HCT116 (cell line): Measurements from ENCODE around the gene CATSPERE. TPM values are rescaled to one million over a fixed set of nuclear protein-coding genes. Genes with fewer than 3 reads are reported as not detected.

Source experiments
- ATAC-seq: fragments of 200-7000 bp; cut with Tn5 transposase; 2 replicates; pipeline ENCODE4 v1.9.1; 2020; ENCODE audit warnings: mild to moderate bottlenecking, moderate library complexity
- BruUV-seq: library from RNA; stranded (reverse); fragments of 400-500 nt; replicated peaks from 2 replicates; lab custom pipeline; 2021; lab: Mats Ljungman, UMichigan
- CTCF ChIA-PET: fragments of 300-600 bp; sonication (Branson Sonifier 250); formaldehyde crosslinking; loops from one replicate; lab custom pipeline; 2021; ENCODE audit warnings: antibody characterized with exemption; lab: Charles Lee
- POLR2A ChIA-PET: fragments of 300-600, 350-600 bp; sonication (Branson Sonifier 250); formaldehyde crosslinking; loops from one replicate; lab custom pipeline; 2021; ENCODE audit warnings: antibody characterized with exemption; lab: Charles Lee
- RAD21 ChIA-PET, 2 experiments: fragments of 300-600 bp; sonication (Branson Sonifier 250); formaldehyde crosslinking; loops; one replicate each; lab custom pipeline; 2023; ENCODE audit warnings: low total read pairs in 2 of 2; ENCODE audit not compliant: uncharacterized antibody in 2 of 2, unreplicated experiment in 2 of 2, low non-redundant PET in 1 of 2; lab: Charles Lee
- DNase-seq: peaks from one replicate; pipeline ENCODE4 v3.0.0-alpha.2; 2010; ENCODE audit warnings: low read depth, low spot score
- H2AFZ ChIP-seq: fragments of 200-600 bp; shearing (Covaris generic), sonication (generic); 2 replicates; pipeline ENCODE4 v1.6.1; 2017; ENCODE audit warnings: low read depth, mixed run types, mixed read lengths, antibody characterized with exemption, low read length; ENCODE audit not compliant: poor library complexity, severe bottlenecking
- H3K27ac ChIP-seq: 2 replicates; pipeline ENCODE4 v1.5.1; 2012; ENCODE audit warnings: low read depth, low read length
- H3K27me3 ChIP-seq: fragments of 200-600 bp; sonication (generic); 2 replicates; pipeline ENCODE4 v1.6.1; 2016; ENCODE audit warnings: mixed run types, low read length, mixed read lengths; ENCODE audit not compliant: insufficient read depth
- H3K36me3 ChIP-seq, 2 experiments: fragments of 200-500 bp in 1 of 2; fragments of 200-600 bp in 1 of 2; sonication (Bioruptor generic) in 1 of 2; sonication (generic) in 1 of 2; 2 replicates each; pipeline versions ENCODE4 v1.5.1 to v1.6.1; 2014 to 2016; ENCODE audit warnings: low read length in 2 of 2, inconsistent platforms in 1 of 2, mixed read lengths in 1 of 2, mixed run types in 1 of 2; ENCODE audit not compliant: insufficient read depth in 2 of 2, control insufficient read depth in 1 of 2
- H3K4me1 ChIP-seq, 2 experiments: fragments of 200-600 bp in 1 of 2; sonication (generic) in 1 of 2; 2 replicates each; pipeline versions ENCODE4 v1.5.1 to v1.6.1; 2012 to 2017; ENCODE audit warnings: low read length in 2 of 2, inconsistent platforms in 1 of 2, mild to moderate bottlenecking in 1 of 2, mixed read lengths in 1 of 2, mixed run types in 1 of 2, moderate library complexity in 1 of 2; ENCODE audit not compliant: insufficient read depth in 2 of 2, control insufficient read depth in 1 of 2
- H3K4me2 ChIP-seq: fragments of 200-600 bp; sonication (generic); 2 replicates; pipeline ENCODE4 v1.6.1; 2017; ENCODE audit warnings: mixed run types, low read length, mixed read lengths
- H3K4me3 ChIP-seq, 2 experiments: fragments of 200-600 bp in 1 of 2; sonication (generic) in 1 of 2; replicated peaks in 1 of 2; 2 replicates each; pipeline ENCODE4 v1.5.1; 2011 to 2016; ENCODE audit warnings: low read length in 2 of 2, control low read depth in 1 of 2, low read depth in 1 of 2, mild to moderate bottlenecking in 1 of 2, mixed read lengths in 1 of 2, mixed run types in 1 of 2
- H3K79me2 ChIP-seq: fragments of 200-600 bp; sonication (generic); 2 replicates; pipeline ENCODE4 v1.6.1; 2017; ENCODE audit warnings: mild to moderate bottlenecking, mixed run types, low read length, moderate library complexity, mixed read lengths; ENCODE audit not compliant: insufficient read depth
- H3K9ac ChIP-seq: fragments of 200-600 bp; sonication (generic); 2 replicates; pipeline ENCODE4 v1.6.1; 2016; ENCODE audit warnings: low read length, mixed read lengths
- H3K9me2 ChIP-seq: fragments of 200-600 bp; sonication (generic), shearing (Covaris generic); 2 replicates; pipeline ENCODE4 v1.6.1; 2017; ENCODE audit warnings: mixed run types, mild to moderate bottlenecking, moderate library complexity; ENCODE audit not compliant: insufficient read depth
- H3K9me3 ChIP-seq, 2 experiments: fragments of 200-500 bp in 1 of 2; fragments of 200-600 bp in 1 of 2; sonication (Bioruptor generic) in 1 of 2; sonication (generic) in 1 of 2; 2 replicates each; pipeline ENCODE4 v1.6.1; 2014 to 2017; ENCODE audit warnings: low read length in 2 of 2, mixed read lengths in 2 of 2, inconsistent platforms in 1 of 2, low read depth in 1 of 2, mild to moderate bottlenecking in 1 of 2, mixed run types in 1 of 2, moderate library complexity in 1 of 2; ENCODE audit not compliant: control insufficient read depth in 1 of 2, insufficient read depth in 1 of 2
- H4K20me1 ChIP-seq: fragments of 200-600 bp; sonication (generic), shearing (Covaris generic); 2 replicates; pipeline ENCODE4 v1.6.1; 2017; ENCODE audit warnings: mixed run types, mild to moderate bottlenecking, moderate library complexity; ENCODE audit not compliant: insufficient read depth
- CBX3 ChIP-seq: IDR thresholded peaks from 2 replicates; pipeline ENCODE4 v1.6.1; 2012; ENCODE audit warnings: low read depth
- EZH2phosphoT487 ChIP-seq: fragments of 200-600 bp; IDR thresholded peaks from 2 replicates; pipeline ENCODE4 v1.6.1; 2018; ENCODE audit warnings: antibody characterized with exemption, borderline replicate concordance
- FOSL1 ChIP-seq: IDR thresholded peaks from 2 replicates; pipeline ENCODE4 v1.6.1; 2012; ENCODE audit warnings: low read depth
- POLR2AphosphoS5 ChIP-seq: IDR thresholded peaks from 2 replicates; pipeline ENCODE4 v1.6.1; 2011; ENCODE audit warnings: mild to moderate bottlenecking, low read depth, low read length, moderate library complexity
- SIN3A ChIP-seq: IDR thresholded peaks from 2 replicates; pipeline ENCODE4 v1.6.1; 2012; ENCODE audit warnings: low read depth
- TCF7L2 ChIP-seq: IDR thresholded peaks from 2 replicates; pipeline ENCODE4 v1.7.0; 2011; ENCODE audit warnings: borderline replicate concordance, inconsistent platforms; ENCODE audit not compliant: insufficient read depth, insufficient read length; ENCODE audit errors: extremely low read depth
- ZNF274 ChIP-seq: fragments of 200-500 bp; sonication (Bioruptor generic); IDR thresholded peaks from 2 replicates; pipeline ENCODE4 v1.6.1; 2014; ENCODE audit warnings: mild to moderate bottlenecking, low read depth, low read length, inconsistent platforms
- intact Hi-C: fragments of 100-400 bp; cut with micrococcal nuclease; formaldehyde crosslinking; loops from 2 replicates; pipeline ENCODE4 v1.10.0; 2022
- total RNA-seq: library from RNA; stranded (reverse); gene quantifications from one replicate; pipeline ENCODE4 v1.2.1, GENCODE V29; 2021; ENCODE audit not compliant: unreplicated experiment
- TF ChIP-seq, protein P1 (sequence below): IDR thresholded peaks from 2 replicates; pipeline ENCODE4 v1.6.1; 2012; ENCODE audit warnings: low read depth

CATSPERE gene
- total RNA-seq, 1 experiment from 2014 or later: 0.34 TPM

DNA sequence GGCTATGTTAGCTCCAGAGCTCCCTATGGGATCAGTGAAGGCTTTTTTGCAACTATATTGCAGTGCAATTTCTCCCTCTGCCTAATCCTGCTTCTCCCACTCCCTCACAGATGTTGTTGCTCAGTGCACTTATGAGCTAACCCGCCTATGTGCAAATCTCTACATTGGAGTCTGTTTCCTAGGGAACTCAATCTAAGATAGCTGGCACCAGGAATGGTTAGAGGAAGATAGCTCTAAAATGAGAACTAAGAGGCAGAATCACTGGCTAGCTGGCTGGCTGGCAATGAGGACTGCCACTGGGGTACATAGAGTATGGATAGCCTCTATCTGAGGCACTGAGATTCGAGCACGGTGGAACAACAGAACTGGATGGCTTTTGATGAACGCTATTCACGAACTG, 48.9 kb upstream of the CATSPERE start:
- Histone ChIP-seq H2AFZ (no peak overlapping the region), H3K36me3 (peaks cover 19 to 36% of the 10 kb centered on the region in 2 experiments), H3K9me2 (no peaks in the 10 kb centered on the region), H3K4me2 (no peak overlapping the region), H3K9ac (no peak overlapping the region), H3K27me3 (no peaks in the 10 kb centered on the region), H3K79me2 (no peaks in the 10 kb centered on the region), H3K9me3 (no peaks in the 10 kb centered on the region), H3K4me1 (no peaks in the 10 kb centered on the region), H4K20me1 (no peaks in the 10 kb centered on the region), H3K27ac (no peak overlapping the region)
- no TSS peak for BruUV-seq
- ChIA-PET POLR2A (no interaction called here), RAD21 (no interaction called here)
- no peak for ATAC-seq
- intact Hi-C loops: no loop called here
- no peak for DNase-seq
- TF ChIP-seq TCF7L2 (no peak), SIN3A (no peak), ZNF274 (no peak), EZH2phosphoT487 (no peak), POLR2AphosphoS5 (no peak), CBX3 (no peak), FOSL1 (no peak)
- TF ChIP-seq, protein P1, sequence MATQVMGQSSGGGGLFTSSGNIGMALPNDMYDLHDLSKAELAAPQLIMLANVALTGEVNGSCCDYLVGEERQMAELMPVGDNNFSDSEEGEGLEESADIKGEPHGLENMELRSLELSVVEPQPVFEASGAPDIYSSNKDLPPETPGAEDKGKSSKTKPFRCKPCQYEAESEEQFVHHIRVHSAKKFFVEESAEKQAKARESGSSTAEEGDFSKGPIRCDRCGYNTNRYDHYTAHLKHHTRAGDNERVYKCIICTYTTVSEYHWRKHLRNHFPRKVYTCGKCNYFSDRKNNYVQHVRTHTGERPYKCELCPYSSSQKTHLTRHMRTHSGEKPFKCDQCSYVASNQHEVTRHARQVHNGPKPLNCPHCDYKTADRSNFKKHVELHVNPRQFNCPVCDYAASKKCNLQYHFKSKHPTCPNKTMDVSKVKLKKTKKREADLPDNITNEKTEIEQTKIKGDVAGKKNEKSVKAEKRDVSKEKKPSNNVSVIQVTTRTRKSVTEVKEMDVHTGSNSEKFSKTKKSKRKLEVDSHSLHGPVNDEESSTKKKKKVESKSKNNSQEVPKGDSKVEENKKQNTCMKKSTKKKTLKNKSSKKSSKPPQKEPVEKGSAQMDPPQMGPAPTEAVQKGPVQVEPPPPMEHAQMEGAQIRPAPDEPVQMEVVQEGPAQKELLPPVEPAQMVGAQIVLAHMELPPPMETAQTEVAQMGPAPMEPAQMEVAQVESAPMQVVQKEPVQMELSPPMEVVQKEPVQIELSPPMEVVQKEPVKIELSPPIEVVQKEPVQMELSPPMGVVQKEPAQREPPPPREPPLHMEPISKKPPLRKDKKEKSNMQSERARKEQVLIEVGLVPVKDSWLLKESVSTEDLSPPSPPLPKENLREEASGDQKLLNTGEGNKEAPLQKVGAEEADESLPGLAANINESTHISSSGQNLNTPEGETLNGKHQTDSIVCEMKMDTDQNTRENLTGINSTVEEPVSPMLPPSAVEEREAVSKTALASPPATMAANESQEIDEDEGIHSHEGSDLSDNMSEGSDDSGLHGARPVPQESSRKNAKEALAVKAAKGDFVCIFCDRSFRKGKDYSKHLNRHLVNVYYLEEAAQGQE: no peak
- TF ChIP-seq, all 23 proteins: peak for 0
- no peak overlapping the region for H3K4me3 ChIP-seq
- CTCF ChIA-PET: no interaction called here
